Endodermal cell (in vitro differentiated cells): ENCODE data around the gene NCSTN. TPM values are rescaled to one million over a fixed set of nuclear protein-coding genes. Genes with fewer than 3 reads are reported as not detected.

Experiments used
- DNase-seq: peaks from one replicate; pipeline ENCODE4 v3.0.0-alpha.2; 2017
- H3K27ac ChIP-seq: 2 replicates; pipeline ENCODE4 v1.5.1; 2013; ENCODE audit warnings: mild to moderate bottlenecking, low read depth, low read length, moderate library complexity
- H3K27me3 ChIP-seq: 2 replicates; pipeline ENCODE4 v1.6.1; 2013; ENCODE audit warnings: mild to moderate bottlenecking, low read length, moderate library complexity; ENCODE audit not compliant: insufficient read depth, control insufficient read depth, poor library complexity, severe bottlenecking
- H3K36me3 ChIP-seq: 2 replicates; pipeline ENCODE4 v1.7.0; 2013; ENCODE audit warnings: mild to moderate bottlenecking, low read length, moderate library complexity; ENCODE audit not compliant: control insufficient read depth, insufficient read depth
- H3K4me1 ChIP-seq: one replicate; pipeline ENCODE4 v1.7.0; 2013; ENCODE audit warnings: low read length; ENCODE audit not compliant: control insufficient read depth, insufficient read depth
- H3K4me3 ChIP-seq: 2 replicates; pipeline ENCODE4 v1.5.1; 2013; ENCODE audit warnings: mild to moderate bottlenecking, low read length, moderate library complexity
- H3K9ac ChIP-seq: 2 replicates; pipeline ENCODE4 v1.6.1; 2013; ENCODE audit warnings: mild to moderate bottlenecking, low read length, moderate library complexity; ENCODE audit not compliant: poor library complexity, severe bottlenecking; ENCODE audit errors: extremely low read depth
- H3K9me3 ChIP-seq: 2 replicates; pipeline ENCODE4 v1.6.1; 2013; ENCODE audit warnings: mild to moderate bottlenecking, low read length, moderate library complexity; ENCODE audit not compliant: control insufficient read depth
- H3K27ac Mint-ChIP-seq: 2 replicates; pipeline ENCODE4 v1.8.0; 2020; ENCODE audit warnings: mixed read lengths
- H3K27me3 Mint-ChIP-seq: 2 replicates; pipeline ENCODE4 v1.8.0; 2021; ENCODE audit warnings: mild to moderate bottlenecking, mixed read lengths; ENCODE audit not compliant: insufficient read depth
- H3K36me3 Mint-ChIP-seq: 2 replicates; pipeline ENCODE4 v1.8.0; 2020; ENCODE audit warnings: low read depth, mixed read lengths
- H3K4me1 Mint-ChIP-seq: 2 replicates; pipeline ENCODE4 v1.8.0; 2020; ENCODE audit warnings: mixed read lengths
- H3K4me3 Mint-ChIP-seq: 2 replicates; pipeline ENCODE4 v1.8.0; 2020; ENCODE audit warnings: mild to moderate bottlenecking, moderate library complexity, mixed read lengths
- H3K9me3 Mint-ChIP-seq: 2 replicates; pipeline ENCODE4 v1.8.0; 2020; ENCODE audit warnings: mild to moderate bottlenecking, mixed read lengths
- WGBS, 2 experiments: methylation state at CpG; one replicate each; pipeline versions ENCODE4 v1.1.5 to v1.1.7; 2013; ENCODE audit warnings: missing lambda C conversion rate in 2 of 2, mixed read lengths in 1 of 2; ENCODE audit not compliant: insufficient coverage in 1 of 2, insufficient read length in 1 of 2; 5-methylcytosine and 5-hydroxymethylcytosine counted together
- total RNA-seq, 2 donors: library from RNA; stranded (reverse); fragmentation: NEBNext Ultra II Directional in 1 of 2; extraction: Animal tissue kit (Norgen Biotek cat#: 25700) in 1 of 2; gene quantifications; 2 replicates in 1 of 2; 3 replicates in 1 of 2; pipeline ENCODE4 v1.2.1, GENCODE V29; 2021
- TF ChIP-seq, protein P1 (sequence below): fragments of 200-600 bp; sonication (generic); conservative IDR thresholded peaks from 2 replicates; pipeline ENCODE4 v1.5.0; 2021; ENCODE audit warnings: antibody characterized with exemption, mild to moderate bottlenecking

Gene NCSTN
- total RNA-seq, 2 donors from 2014 or later, result 103 to 107 TPM

GRCh38 chr1:160325252-160325651 lies 17.9 kb upstream of the NCSTN start:
- no peaks in the 10 kb centered on the region for H3K9me3 ChIP-seq
- no peaks in the 10 kb centered on the region for H3K4me1 Mint-ChIP-seq
- no peaks in the 10 kb centered on the region for H3K27me3 ChIP-seq
- H3K4me3 ChIP-seq, result no peak overlapping the region
- H3K27ac Mint-ChIP-seq, result no peak overlapping the region
- peaks cover 74% of the 10 kb centered on the region for H3K36me3 Mint-ChIP-seq
- no peak for DNase-seq
- H3K4me1 ChIP-seq, result no peaks in the 10 kb centered on the region
- TF ChIP-seq, protein P1, sequence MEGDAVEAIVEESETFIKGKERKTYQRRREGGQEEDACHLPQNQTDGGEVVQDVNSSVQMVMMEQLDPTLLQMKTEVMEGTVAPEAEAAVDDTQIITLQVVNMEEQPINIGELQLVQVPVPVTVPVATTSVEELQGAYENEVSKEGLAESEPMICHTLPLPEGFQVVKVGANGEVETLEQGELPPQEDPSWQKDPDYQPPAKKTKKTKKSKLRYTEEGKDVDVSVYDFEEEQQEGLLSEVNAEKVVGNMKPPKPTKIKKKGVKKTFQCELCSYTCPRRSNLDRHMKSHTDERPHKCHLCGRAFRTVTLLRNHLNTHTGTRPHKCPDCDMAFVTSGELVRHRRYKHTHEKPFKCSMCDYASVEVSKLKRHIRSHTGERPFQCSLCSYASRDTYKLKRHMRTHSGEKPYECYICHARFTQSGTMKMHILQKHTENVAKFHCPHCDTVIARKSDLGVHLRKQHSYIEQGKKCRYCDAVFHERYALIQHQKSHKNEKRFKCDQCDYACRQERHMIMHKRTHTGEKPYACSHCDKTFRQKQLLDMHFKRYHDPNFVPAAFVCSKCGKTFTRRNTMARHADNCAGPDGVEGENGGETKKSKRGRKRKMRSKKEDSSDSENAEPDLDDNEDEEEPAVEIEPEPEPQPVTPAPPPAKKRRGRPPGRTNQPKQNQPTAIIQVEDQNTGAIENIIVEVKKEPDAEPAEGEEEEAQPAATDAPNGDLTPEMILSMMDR, result no peak
- H3K9ac ChIP-seq, result no peak overlapping the region
- H3K27ac ChIP-seq, result no peak overlapping the region
- no peaks in the 10 kb centered on the region for H3K9me3 Mint-ChIP-seq
- no peaks in the 10 kb centered on the region for H3K27me3 Mint-ChIP-seq
- H3K36me3 ChIP-seq, result peaks cover 90% of the 10 kb centered on the region
- H3K4me3 Mint-ChIP-seq, result no peak overlapping the region
- 95 to 100% methylated on average over 1 to 4 of the region's 4 CpGs for whole genome bisulfite sequencing, 2 experiments

GRCh38 chr1:160326418-160326817 lies 16.8 kb upstream of the NCSTN start:
- H3K9me3 Mint-ChIP-seq, result no peaks in the 10 kb centered on the region
- H3K36me3 Mint-ChIP-seq, result peaks cover 75% of the 10 kb centered on the region
- 94 to 95% methylated on average over 5 of the region's 5 CpGs for WGBS, 2 experiments
- H3K27ac Mint-ChIP-seq, result no peak overlapping the region
- peaks cover 91% of the 10 kb centered on the region for H3K36me3 ChIP-seq
- TF ChIP-seq, protein P1, result no peak
- H3K4me3 ChIP-seq, result no peak overlapping the region
- H3K27ac ChIP-seq, result no peak overlapping the region
- H3K4me3 Mint-ChIP-seq, result no peak overlapping the region
- H3K27me3 Mint-ChIP-seq, result no peaks in the 10 kb centered on the region
- no peaks in the 10 kb centered on the region for H3K27me3 ChIP-seq
- H3K4me1 Mint-ChIP-seq, result no peaks in the 10 kb centered on the region
- H3K9ac ChIP-seq, result no peak overlapping the region
- no peaks in the 10 kb centered on the region for H3K9me3 ChIP-seq
- no peak for DNase-seq
- no peaks in the 10 kb centered on the region for H3K4me1 ChIP-seq

GRCh38 chr1:160328184-160328583 lies 15.0 kb upstream of the NCSTN start:
- H3K9ac ChIP-seq, result no peak overlapping the region
- Mint-ChIP-seq H3K4me1 (no peaks in the 10 kb centered on the region), H3K27ac (no peak overlapping the region), H3K27me3 (no peaks in the 10 kb centered on the region), H3K9me3 (no peaks in the 10 kb centered on the region), H3K4me3 (no peak overlapping the region), H3K36me3 (peaks cover 71% of the 10 kb centered on the region)
- no peaks in the 10 kb centered on the region for H3K4me1 ChIP-seq
- TF ChIP-seq, protein P1, result no peak
- DNase-seq, result no peak
- no peak overlapping the region for H3K4me3 ChIP-seq
- H3K27ac ChIP-seq, result no peak overlapping the region
- no peaks in the 10 kb centered on the region for H3K27me3 ChIP-seq
- H3K9me3 ChIP-seq, result no peaks in the 10 kb centered on the region
- 95 to 97% methylated on average over 4 to 8 of the region's 8 CpGs for WGBS, 2 experiments
- H3K36me3 ChIP-seq, result peaks cover 89% of the 10 kb centered on the region
